ENCODE measurements around the gene STAM2. TPM values are rescaled to one million over a fixed set of nuclear protein-coding genes. Genes with fewer than 3 reads are reported as not detected.
"Not testable (repeated sequence)": the region's sequence is repeated elsewhere in the genome, so short reads cannot be mapped to it uniquely, and the experiment has no call there.

The STAM2 gene
- total RNA-seq, 2 donors from 2014 or later: 14.8 to 17.3 TPM

- H3K36me3 Mint-ChIP-seq (ENCODE audit: low read depth): no peaks in the 10 kb centered on the region
- no peaks in the 10 kb centered on the region for H3K9me3 Mint-ChIP-seq
- no peak overlapping the region for H3K4me3 Mint-ChIP-seq
- no peak for ATAC-seq (replicated peaks)
- no peak overlapping the region for H3K27ac Mint-ChIP-seq
- H3K27me3 Mint-ChIP-seq: peaks cover 3% of the 10 kb centered on the region
- H3K4me1 Mint-ChIP-seq: no peaks in the 10 kb centered on the region
These were observed 69.1 kb downstream of the STAM2 start for GRCh38 chr2:152106464-152106863.

GRCh38 chr2:152103271-152103670 is 72.3 kb downstream of the STAM2 start:
- no peak overlapping the region for H3K4me3 Mint-ChIP-seq
- H3K27me3 Mint-ChIP-seq: peaks cover 21% of the 10 kb centered on the region
- peaks cover 5% of the 10 kb centered on the region for H3K4me1 Mint-ChIP-seq
- H3K27ac Mint-ChIP-seq: no peak overlapping the region
- ATAC-seq (replicated peaks): no peak
- H3K9me3 Mint-ChIP-seq: no peaks in the 10 kb centered on the region
- no peaks in the 10 kb centered on the region for H3K36me3 Mint-ChIP-seq (ENCODE audit: low read depth)

- H3K27ac Mint-ChIP-seq: no peak overlapping the region
- no peak for ATAC-seq (replicated peaks)
- H3K36me3 Mint-ChIP-seq (ENCODE audit: low read depth): peaks cover 9% of the 10 kb centered on the region
- H3K27me3 Mint-ChIP-seq: peaks cover 32% of the 10 kb centered on the region
- H3K4me1 Mint-ChIP-seq: peaks cover 14% of the 10 kb centered on the region
- no peak overlapping the region for H3K4me3 Mint-ChIP-seq
- H3K9me3 Mint-ChIP-seq: no peaks in the 10 kb centered on the region
These were observed 74.6 kb downstream of the STAM2 start for GRCh38 chr2:152100961-152101360.

- Mint-ChIP-seq H3K27ac (no peak overlapping the region), H3K4me3 (peak overlapping the region; percentile 75), H3K4me1 (peaks cover 14% of the 10 kb centered on the region), H3K36me3 (ENCODE audit: low read depth) (peaks cover 9% of the 10 kb centered on the region), H3K27me3 (peaks cover 38% of the 10 kb centered on the region), H3K9me3 (no peaks in the 10 kb centered on the region)
- ATAC-seq (replicated peaks): peak; percentile 42
These were observed 76.1 kb downstream of the STAM2 start for GRCh38 chr2:152099367-152100050.

- Mint-ChIP-seq H3K9me3 (no peaks in the 10 kb centered on the region), H3K27me3 (peaks cover 38% of the 10 kb centered on the region), H3K27ac (no peak within 1 kb of the TSS), H3K4me1 (peaks cover 14% of the 10 kb centered on the region), H3K36me3 (ENCODE audit: low read depth) (peaks cover 9% of the 10 kb centered on the region), H3K4me3 (peak within 1 kb of the TSS; percentile 75)
- ATAC-seq (replicated peaks): peak; percentile 31
These were observed 76.8 kb downstream of the STAM2 start, which contains the start of gene CACNB4 for GRCh38 chr2:152098496-152099366. Gene CACNB4 (minus strand): TSS chr2:152099044.

- peak overlapping the region; percentile 75 for H3K4me3 Mint-ChIP-seq
- H3K36me3 Mint-ChIP-seq (ENCODE audit: low read depth): peaks cover 9% of the 10 kb centered on the region
- H3K4me1 Mint-ChIP-seq: peaks cover 14% of the 10 kb centered on the region
- ATAC-seq (replicated peaks): peak; percentile 39
- peaks cover 38% of the 10 kb centered on the region for H3K27me3 Mint-ChIP-seq
- no peaks in the 10 kb centered on the region for H3K9me3 Mint-ChIP-seq
- no peak overlapping the region for H3K27ac Mint-ChIP-seq
These were observed 77.6 kb downstream of the STAM2 start for GRCh38 chr2:152097801-152098495.

GRCh38 chr2:152097290-152097800 is 78.2 kb downstream of the STAM2 start:
- ATAC-seq (replicated peaks): peak; percentile 17
- Mint-ChIP-seq H3K36me3 (ENCODE audit: low read depth) (peaks cover 9% of the 10 kb centered on the region), H3K27me3 (peaks cover 34% of the 10 kb centered on the region)

GRCh38 chr2:152095146-152095545 is 80.4 kb downstream of the STAM2 start:
- Mint-ChIP-seq H3K9me3 (no peaks in the 10 kb centered on the region), H3K36me3 (ENCODE audit: low read depth) (peaks cover 9% of the 10 kb centered on the region), H3K27ac (no peak overlapping the region), H3K4me1 (peaks cover 14% of the 10 kb centered on the region), H3K4me3 (no peak overlapping the region), H3K27me3 (peaks cover 27% of the 10 kb centered on the region)
- ATAC-seq (replicated peaks): no peak

More at GRCh38 chr2:152097290-152097800, 78.2 kb downstream of the STAM2 start:
- H3K4me3 Mint-ChIP-seq: peak overlapping the region; percentile 75
- no peak overlapping the region for H3K27ac Mint-ChIP-seq
- H3K4me1 Mint-ChIP-seq: peaks cover 14% of the 10 kb centered on the region
- H3K9me3 Mint-ChIP-seq: no peaks in the 10 kb centered on the region

GRCh38 chr2:152094014-152094413 is 81.5 kb downstream of the STAM2 start:
- no peak overlapping the region for H3K27ac Mint-ChIP-seq
- H3K27me3 Mint-ChIP-seq: peaks cover 17% of the 10 kb centered on the region
- H3K4me3 Mint-ChIP-seq: no peak overlapping the region
- no peaks in the 10 kb centered on the region for H3K9me3 Mint-ChIP-seq
- ATAC-seq (replicated peaks): no peak
- peaks cover 9% of the 10 kb centered on the region for H3K36me3 Mint-ChIP-seq (ENCODE audit: low read depth)
- peaks cover 9% of the 10 kb centered on the region for H3K4me1 Mint-ChIP-seq

GRCh38 chr2:152093464-152093863 is 82.1 kb downstream of the STAM2 start:
- no peak overlapping the region for H3K4me3 Mint-ChIP-seq
- peaks cover 17% of the 10 kb centered on the region for H3K27me3 Mint-ChIP-seq
- H3K4me1 Mint-ChIP-seq: peaks cover 9% of the 10 kb centered on the region
- H3K27ac Mint-ChIP-seq: no peak overlapping the region
- no peak for ATAC-seq (replicated peaks)
- peaks cover 9% of the 10 kb centered on the region for H3K36me3 Mint-ChIP-seq (ENCODE audit: low read depth)
- H3K9me3 Mint-ChIP-seq: no peaks in the 10 kb centered on the region

GRCh38 chr2:152092095-152092494 is 83.5 kb downstream of the STAM2 start:
- H3K27me3 Mint-ChIP-seq: peaks cover 6% of the 10 kb centered on the region
- no peak overlapping the region for H3K4me3 Mint-ChIP-seq
- no peaks in the 10 kb centered on the region for H3K4me1 Mint-ChIP-seq
- no peak overlapping the region for H3K27ac Mint-ChIP-seq
- ATAC-seq (replicated peaks): no peak
- H3K36me3 Mint-ChIP-seq (ENCODE audit: low read depth): no peaks in the 10 kb centered on the region
- H3K9me3 Mint-ChIP-seq: no peaks in the 10 kb centered on the region

- not testable (repeated sequence) for H3K27ac Mint-ChIP-seq; ATAC-seq (replicated peaks); H3K9me3 Mint-ChIP-seq; H3K36me3 Mint-ChIP-seq (ENCODE audit: low read depth); H3K27me3 Mint-ChIP-seq; H3K4me1 Mint-ChIP-seq; H3K4me3 Mint-ChIP-seq
These were observed 84.8 kb downstream of the STAM2 start for GRCh38 chr2:152090726-152091125.

GRCh38 chr2:152089238-152089637 is 86.3 kb downstream of the STAM2 start:
- H3K27me3 Mint-ChIP-seq: no peaks in the 10 kb centered on the region
- no peak overlapping the region for H3K27ac Mint-ChIP-seq
- H3K4me1 Mint-ChIP-seq: no peaks in the 10 kb centered on the region
- no peaks in the 10 kb centered on the region for H3K36me3 Mint-ChIP-seq (ENCODE audit: low read depth)
- no peaks in the 10 kb centered on the region for H3K9me3 Mint-ChIP-seq
- H3K4me3 Mint-ChIP-seq: no peak overlapping the region
- ATAC-seq (replicated peaks): no peak

- ATAC-seq (replicated peaks): no peak
- no peaks in the 10 kb centered on the region for H3K4me1 Mint-ChIP-seq
- H3K27ac Mint-ChIP-seq: no peak overlapping the region
- no peak overlapping the region for H3K4me3 Mint-ChIP-seq
- no peaks in the 10 kb centered on the region for H3K27me3 Mint-ChIP-seq
- H3K9me3 Mint-ChIP-seq: no peaks in the 10 kb centered on the region
- H3K36me3 Mint-ChIP-seq (ENCODE audit: low read depth): no peaks in the 10 kb centered on the region
These were observed 87.6 kb downstream of the STAM2 start for GRCh38 chr2:152088006-152088405.

Measured in activated T-helper 17 cell treated with anti-CD3 and anti-CD28 coated beads, Interleukin-2, amount 50 U/mL, for 72 hours (primary cell).